Liver (tissue), 3 donors: ENCODE data around the gene OSBP2.

Experiments
- ATF3 ChIP-seq: IDR thresholded peaks from 2 replicates; pipeline ENCODE4 v1.6.1; 2016; ENCODE audit warnings: antibody characterized with exemption
- EGR1 ChIP-seq, 2 donors: IDR thresholded peaks; 2 replicates each; pipeline ENCODE4 v1.6.1; 2016 to 2018; ENCODE audit warnings: antibody characterized with exemption in 2 of 2, low read depth in 2 of 2
- FOXA1 ChIP-seq: IDR thresholded peaks from 2 replicates; pipeline ENCODE4 v1.6.1; 2016; ENCODE audit warnings: antibody characterized with exemption
- GABPA ChIP-seq, 2 donors: IDR thresholded peaks in 1 of 2; conservative IDR thresholded peaks in 1 of 2; 2 replicates each; pipeline ENCODE4 v1.6.1; 2016; ENCODE audit warnings: antibody characterized with exemption in 2 of 2, mild to moderate bottlenecking in 1 of 2, moderate library complexity in 1 of 2
- JUND ChIP-seq, 2 donors: IDR thresholded peaks; 2 replicates each; pipeline ENCODE4 v1.6.1; 2016; ENCODE audit warnings: antibody characterized with exemption in 2 of 2
- RAD21 ChIP-seq, 2 donors: IDR thresholded peaks; 2 replicates each; pipeline ENCODE4 v1.6.1; 2016; ENCODE audit warnings: antibody characterized with exemption in 2 of 2, mild to moderate bottlenecking in 2 of 2
- REST ChIP-seq: IDR thresholded peaks from 2 replicates; pipeline ENCODE4 v1.6.1; 2016; ENCODE audit warnings: antibody characterized with exemption, mild to moderate bottlenecking
- SP1 ChIP-seq: IDR thresholded peaks from 2 replicates; pipeline ENCODE4 v1.6.1; 2018; ENCODE audit warnings: antibody characterized with exemption, mild to moderate bottlenecking
- TAF1 ChIP-seq: conservative IDR thresholded peaks from 2 replicates; pipeline ENCODE4 v1.6.1; 2016; ENCODE audit warnings: antibody characterized with exemption, mild to moderate bottlenecking
- YY1 ChIP-seq: IDR thresholded peaks from 2 replicates; pipeline ENCODE4 v1.6.1; 2016; ENCODE audit warnings: antibody characterized with exemption, mild to moderate bottlenecking
- TF ChIP-seq, protein P1 (sequence below): fragments of 150-350 bp; IDR thresholded peaks from 2 replicates; pipeline ENCODE4 v1.5.1; 2017; ENCODE audit warnings: improper control_type of control experiment, low read depth, low read length; ENCODE audit not compliant: missing input control
- TF ChIP-seq, protein P2 (sequence below): IDR thresholded peaks from 2 replicates; pipeline ENCODE4 v1.6.1; 2016; ENCODE audit warnings: antibody characterized with exemption
- TF ChIP-seq, protein P3 (sequence below): IDR thresholded peaks from 2 replicates; pipeline ENCODE4 v1.6.1; 2016; ENCODE audit warnings: antibody characterized with exemption
- donor health status: healthy.
- donor health status: healthy.

DNA sequence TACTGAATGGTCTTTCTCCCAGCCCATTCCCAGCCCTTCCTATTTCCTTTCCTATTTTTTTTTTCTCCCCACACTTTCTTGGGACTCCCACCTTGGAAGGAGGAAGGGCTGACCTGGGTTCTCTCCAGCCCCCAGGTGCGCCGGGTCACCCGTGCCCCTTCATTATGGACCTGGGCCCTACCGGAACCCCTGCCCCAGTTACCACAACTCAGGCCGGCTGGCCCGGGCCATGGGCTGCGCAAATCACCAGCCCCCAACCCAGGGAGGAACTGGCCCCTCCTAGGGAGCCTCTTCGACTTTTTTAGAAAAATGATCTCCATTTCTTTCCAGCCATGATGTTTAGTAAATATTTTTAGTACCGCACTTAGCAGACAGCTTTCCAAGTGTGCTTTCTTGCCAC lies 211.7 kb downstream of the OSBP2 start:
- TF ChIP-seq, protein P1, sequence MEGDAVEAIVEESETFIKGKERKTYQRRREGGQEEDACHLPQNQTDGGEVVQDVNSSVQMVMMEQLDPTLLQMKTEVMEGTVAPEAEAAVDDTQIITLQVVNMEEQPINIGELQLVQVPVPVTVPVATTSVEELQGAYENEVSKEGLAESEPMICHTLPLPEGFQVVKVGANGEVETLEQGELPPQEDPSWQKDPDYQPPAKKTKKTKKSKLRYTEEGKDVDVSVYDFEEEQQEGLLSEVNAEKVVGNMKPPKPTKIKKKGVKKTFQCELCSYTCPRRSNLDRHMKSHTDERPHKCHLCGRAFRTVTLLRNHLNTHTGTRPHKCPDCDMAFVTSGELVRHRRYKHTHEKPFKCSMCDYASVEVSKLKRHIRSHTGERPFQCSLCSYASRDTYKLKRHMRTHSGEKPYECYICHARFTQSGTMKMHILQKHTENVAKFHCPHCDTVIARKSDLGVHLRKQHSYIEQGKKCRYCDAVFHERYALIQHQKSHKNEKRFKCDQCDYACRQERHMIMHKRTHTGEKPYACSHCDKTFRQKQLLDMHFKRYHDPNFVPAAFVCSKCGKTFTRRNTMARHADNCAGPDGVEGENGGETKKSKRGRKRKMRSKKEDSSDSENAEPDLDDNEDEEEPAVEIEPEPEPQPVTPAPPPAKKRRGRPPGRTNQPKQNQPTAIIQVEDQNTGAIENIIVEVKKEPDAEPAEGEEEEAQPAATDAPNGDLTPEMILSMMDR: no peak
- no peak for TF ChIP-seq FOXA1
- TF ChIP-seq RAD21 (IDR thresholded peaks at IDR 0.05): no peak
- no peak for TF ChIP-seq EGR1 (IDR thresholded peaks at IDR 0.05; ENCODE audit: low read depth in 2 of 2)
- no peak for TF ChIP-seq REST
- TF ChIP-seq, protein P2, sequence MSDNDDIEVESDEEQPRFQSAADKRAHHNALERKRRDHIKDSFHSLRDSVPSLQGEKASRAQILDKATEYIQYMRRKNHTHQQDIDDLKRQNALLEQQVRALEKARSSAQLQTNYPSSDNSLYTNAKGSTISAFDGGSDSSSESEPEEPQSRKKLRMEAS: no peak
- TF ChIP-seq TAF1: no peak
- TF ChIP-seq ATF3: no peak
- TF ChIP-seq YY1: no peak
- TF ChIP-seq GABPA (IDR thresholded peaks at IDR 0.05 in 1 of 2, conservative IDR thresholded peaks at IDR 0.05 in 1 of 2): no peak
- no peak for TF ChIP-seq SP1
- TF ChIP-seq, protein P3, sequence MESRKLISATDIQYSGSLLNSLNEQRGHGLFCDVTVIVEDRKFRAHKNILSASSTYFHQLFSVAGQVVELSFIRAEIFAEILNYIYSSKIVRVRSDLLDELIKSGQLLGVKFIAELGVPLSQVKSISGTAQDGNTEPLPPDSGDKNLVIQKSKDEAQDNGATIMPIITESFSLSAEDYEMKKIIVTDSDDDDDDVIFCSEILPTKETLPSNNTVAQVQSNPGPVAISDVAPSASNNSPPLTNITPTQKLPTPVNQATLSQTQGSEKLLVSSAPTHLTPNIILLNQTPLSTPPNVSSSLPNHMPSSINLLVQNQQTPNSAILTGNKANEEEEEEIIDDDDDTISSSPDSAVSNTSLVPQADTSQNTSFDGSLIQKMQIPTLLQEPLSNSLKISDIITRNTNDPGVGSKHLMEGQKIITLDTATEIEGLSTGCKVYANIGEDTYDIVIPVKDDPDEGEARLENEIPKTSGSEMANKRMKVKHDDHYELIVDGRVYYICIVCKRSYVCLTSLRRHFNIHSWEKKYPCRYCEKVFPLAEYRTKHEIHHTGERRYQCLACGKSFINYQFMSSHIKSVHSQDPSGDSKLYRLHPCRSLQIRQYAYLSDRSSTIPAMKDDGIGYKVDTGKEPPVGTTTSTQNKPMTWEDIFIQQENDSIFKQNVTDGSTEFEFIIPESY: no peak
- no peak for TF ChIP-seq JUND (IDR thresholded peaks at IDR 0.05)
